C4-2B (cell line): Measurements from ENCODE around the gene MTMR2.

Source experiments
- H3K27ac ChIP-seq: fragments of 450-650 bp; 2 replicates; pipeline ENCODE4 v1.5.1; 2017
- CTCF ChIP-seq: fragments of 450-650 bp; conservative IDR thresholded peaks from 2 replicates; pipeline ENCODE4 v1.5.1; 2017; ENCODE audit warnings: mild to moderate bottlenecking
- ZFX ChIP-seq: fragments of 450-650 bp; IDR thresholded peaks from 2 replicates; pipeline ENCODE4 v1.6.1; 2017

MTMR2 gene

GRCh38 chr11:95794086-95794485 lies 129.8 kb downstream of the MTMR2 start:
- no peak overlapping the region for H3K27ac ChIP-seq
- TF ChIP-seq ZFX (no peak), CTCF (no peak)

- no peak for TF ChIP-seq ZFX
- H3K27ac ChIP-seq: no peak overlapping the region
These were observed 130.8 kb downstream of the MTMR2 start for GRCh38 chr11:95793116-95793515.

- TF ChIP-seq ZFX: no peak
- TF ChIP-seq CTCF: no peak
- H3K27ac ChIP-seq: no peak overlapping the region
These were observed 131.2 kb downstream of the MTMR2 start for GRCh38 chr11:95792700-95793099.

- TF ChIP-seq CTCF: no peak
- TF ChIP-seq ZFX: no peak
- no peak overlapping the region for H3K27ac ChIP-seq
These were observed 131.7 kb downstream of the MTMR2 start for GRCh38 chr11:95792200-95792599.

- no peak overlapping the region for H3K27ac ChIP-seq
- no peak for TF ChIP-seq CTCF
- TF ChIP-seq ZFX: no peak
These were observed 132.2 kb downstream of the MTMR2 start for GRCh38 chr11:95791709-95792033.

GRCh38 chr11:95790933-95791708 lies 132.8 kb downstream of the MTMR2 start:
- TF ChIP-seq CTCF (no peak), ZFX (no peak)
- H3K27ac ChIP-seq: peak overlapping the region; percentile 88

- peak within 1 kb of the TSS; percentile 88 for H3K27ac ChIP-seq
- TF ChIP-seq CTCF: no peak
- peak; percentile 19 for TF ChIP-seq ZFX
These were observed 133.6 kb downstream of the MTMR2 start, which contains the start of gene CEP57 for GRCh38 chr11:95790123-95790932. CEP57 (plus strand) TSS chr11:95790498; CDS start chr11:95790699, 201 bp downstream.
